ENCODE measurements around the gene SPIB.

The SPIB gene

GRCh38 chr19:50459067-50459456 is 40.3 kb downstream of the SPIB start:
- Histone ChIP-seq H3K27ac (ENCODE audit: low read depth, low read length) (0 out of 2 replicates have a peak overlapping the region, but pooled peaks have one; percentile 87), H3K4me3 (ENCODE audit: low read length) (no peak overlapping the region)
- no peak for TF ChIP-seq CTCF (IDR thresholded peaks at IDR 0.05; ENCODE audit: low read depth, low read length, poor library complexity, severe bottlenecking)
- no peak for TF ChIP-seq EZH2phosphoT487 (IDR thresholded peaks at IDR 0.05; ENCODE audit: borderline replicate concordance, low read length)

GRCh38 chr19:50459638-50460037 is 40.9 kb downstream of the SPIB start:
- peaks cover 48% of the 10 kb centered on the region for H3K36me3 ChIP-seq (ENCODE audit: control insufficient read depth, low read length)
- H3K4me1 ChIP-seq (ENCODE audit: control insufficient read depth, low read length): peaks cover 27% of the 10 kb centered on the region
- peak overlapping the region; percentile 87 for H3K27ac ChIP-seq (ENCODE audit: low read depth, low read length)
- peak overlapping the region; percentile 42 for H3K4me3 ChIP-seq (ENCODE audit: low read length)
- peaks cover 14% of the 10 kb centered on the region for H3F3A ChIP-seq (ENCODE audit: control insufficient read depth, insufficient read depth)
- no peaks in the 10 kb centered on the region for H3K9me2 ChIP-seq (replicated peaks; ENCODE audit: control insufficient read depth, low read length)
- H4K20me1 ChIP-seq (ENCODE audit: control insufficient read depth, insufficient read depth, low read depth, low read length): no peaks in the 10 kb centered on the region
- H3K79me2 ChIP-seq (ENCODE audit: control insufficient read depth, low read length): no peaks in the 10 kb centered on the region
- H3K9me3 ChIP-seq (ENCODE audit: control insufficient read depth, insufficient read depth, low read length): no peaks in the 10 kb centered on the region
- peak overlapping the region; percentile 59 for H3K4me2 ChIP-seq (ENCODE audit: low read length)
- no peaks in the 10 kb centered on the region for H3K27me3 ChIP-seq (ENCODE audit: control insufficient read depth, low read length)
- no peak for TF ChIP-seq CTCF (IDR thresholded peaks at IDR 0.05; ENCODE audit: low read depth, low read length, poor library complexity, severe bottlenecking)
- no peak for TF ChIP-seq EZH2phosphoT487 (IDR thresholded peaks at IDR 0.05; ENCODE audit: borderline replicate concordance, low read length)

More at GRCh38 chr19:50459067-50459456, 40.3 kb downstream of the SPIB start:
- Histone ChIP-seq H3K4me2 (ENCODE audit: low read length) (no peak overlapping the region), H3K27me3 (ENCODE audit: control insufficient read depth, low read length) (no peaks in the 10 kb centered on the region), H3K9me2 (replicated peaks; ENCODE audit: control insufficient read depth, low read length) (no peaks in the 10 kb centered on the region), H3K79me2 (ENCODE audit: control insufficient read depth, low read length) (no peaks in the 10 kb centered on the region), H3K36me3 (ENCODE audit: control insufficient read depth, low read length) (peaks cover 46% of the 10 kb centered on the region), H4K20me1 (ENCODE audit: control insufficient read depth, insufficient read depth, low read depth, low read length) (no peaks in the 10 kb centered on the region), H3K4me1 (ENCODE audit: control insufficient read depth, low read length) (peaks cover 27% of the 10 kb centered on the region), H3F3A (ENCODE audit: control insufficient read depth, insufficient read depth) (peaks cover 14% of the 10 kb centered on the region), H3K9me3 (ENCODE audit: control insufficient read depth, insufficient read depth, low read length) (no peaks in the 10 kb centered on the region)

GRCh38 chr19:50460161-50460765 is 41.5 kb downstream of the SPIB start:
- Histone ChIP-seq H3K4me3 (ENCODE audit: low read length) (peak overlapping the region; percentile 42), H3K9me3 (ENCODE audit: control insufficient read depth, insufficient read depth, low read length) (no peaks in the 10 kb centered on the region), H3K4me1 (ENCODE audit: control insufficient read depth, low read length) (peaks cover 27% of the 10 kb centered on the region), H3F3A (ENCODE audit: control insufficient read depth, insufficient read depth) (peaks cover 14% of the 10 kb centered on the region), H3K9me2 (replicated peaks; ENCODE audit: control insufficient read depth, low read length) (no peaks in the 10 kb centered on the region), H3K4me2 (ENCODE audit: low read length) (peak overlapping the region; percentile 59), H4K20me1 (ENCODE audit: control insufficient read depth, insufficient read depth, low read depth, low read length) (no peaks in the 10 kb centered on the region), H3K27ac (ENCODE audit: low read depth, low read length) (peak overlapping the region; percentile 87), H3K27me3 (ENCODE audit: control insufficient read depth, low read length) (no peaks in the 10 kb centered on the region), H3K36me3 (ENCODE audit: control insufficient read depth, low read length) (peaks cover 41% of the 10 kb centered on the region), H3K79me2 (ENCODE audit: control insufficient read depth, low read length) (no peaks in the 10 kb centered on the region)
- TF ChIP-seq CTCF (IDR thresholded peaks at IDR 0.05; ENCODE audit: low read depth, low read length, poor library complexity, severe bottlenecking): peak; percentile 60
- TF ChIP-seq EZH2phosphoT487 (IDR thresholded peaks at IDR 0.05; ENCODE audit: borderline replicate concordance, low read length): no peak
